Activated CD4-positive, CD25-positive, alpha-beta regulatory T cell treated with anti-CD3 and anti-CD28 coated beads, Interleukin-2, amount 50 U/mL, for 72 hours (primary cell): ENCODE measurements around the gene GLIS1.

Experiments
- DNase-seq: peaks from one replicate; pipeline ENCODE4 v3.0.0; 2021

The GLIS1 gene

GRCh38 chr1:53606651-53607051, 132.3 kb downstream of the GLIS1 start:
- no peak for DNase-seq

GRCh38 chr1:53606197-53606596, 132.8 kb downstream of the GLIS1 start:
- DNase-seq, result no peak

- no peak for DNase-seq
Measured at GRCh38 chr1:53605181-53605580, 133.8 kb downstream of the GLIS1 start.

GRCh38 chr1:53604291-53604919, 134.6 kb downstream of the GLIS1 start:
- no peak for DNase-seq

- no peak for DNase-seq
Measured at GRCh38 chr1:53603431-53603830, 135.5 kb downstream of the GLIS1 start.

GRCh38 chr1:53601867-53602775, 136.8 kb downstream of the GLIS1 start:
- DNase-seq, result no peak

- no peak for DNase-seq
Measured at GRCh38 chr1:53601031-53601745, 137.8 kb downstream of the GLIS1 start.

GRCh38 chr1:53600561-53600960, 138.4 kb downstream of the GLIS1 start:
- no peak for DNase-seq

GRCh38 chr1:53600001-53600400, 139.0 kb downstream of the GLIS1 start:
- no peak for DNase-seq

GRCh38 chr1:53599481-53599880, 139.5 kb downstream of the GLIS1 start:
- DNase-seq, result no peak

- DNase-seq, result peak; percentile 11
Measured at GRCh38 chr1:53598966-53599365, 140.0 kb downstream of the GLIS1 start.

GRCh38 chr1:53595906-53596305, 143.1 kb downstream of the GLIS1 start:
- no peak for DNase-seq

GRCh38 chr1:53594391-53595180, 144.4 kb downstream of the GLIS1 start:
- DNase-seq, result peak; percentile 27

GRCh38 chr1:53593758-53594380, 145.1 kb downstream of the GLIS1 start:
- DNase-seq, result no peak

GRCh38 chr1:53592985-53593757, 145.8 kb downstream of the GLIS1 start:
- DNase-seq, result no peak

GRCh38 chr1:53592521-53592982, 146.4 kb downstream of the GLIS1 start:
- DNase-seq, result no peak

GRCh38 chr1:53591924-53592323, 147.0 kb downstream of the GLIS1 start:
- no peak for DNase-seq

GRCh38 chr1:53590531-53591515, 148.1 kb downstream of the GLIS1 start:
- DNase-seq, result no peak

GRCh38 chr1:53590104-53590503, 148.9 kb downstream of the GLIS1 start:
- no peak for DNase-seq
